ENCODE measurements around the gene RPA3. TPM values are rescaled to one million over a fixed set of nuclear protein-coding genes. Genes with fewer than 3 reads are reported as not detected.
A peak's percentile ranks its signal among the peaks of the same experiment; 100 is the strongest.

The RPA3 gene
- total RNA-seq, 1 experiment from 2014 or later = 87.5 TPM

- CTCF ChIA-PET = interaction anchor here (0.7 to 2.5 kb wide), 5 partner anchors 11 to 700 kb away, joined by 3 to 15 read pairs (median 6); no protein-coding TSS in a partner anchor
- intact Hi-C loops (cut with micrococcal nuclease) = loop anchor here (1.0 to 2.0 kb wide), 3 partner anchors 166 to 769 kb away; no protein-coding TSS in a partner anchor
- H3K4me2 ChIP-seq (ENCODE audit: low read length) = no peak overlapping the region
- no peak overlapping the region for H3K4me3 ChIP-seq (replicated peaks in 1 of 2; ENCODE audit: low read depth in 1 of 2, low read length in 2 of 2)
- no TSS peak for BruUV-seq (replicated peaks)
- peak; percentile 8 for DNase-seq (ENCODE audit: low read depth, low spot score)
- H3K4me1 ChIP-seq (ENCODE audit: control insufficient read depth in 1 of 2, insufficient read depth in 2 of 2, low read length in 2 of 2) = no peaks in the 10 kb centered on the region
- H2AFZ ChIP-seq (ENCODE audit: low read depth, low read length, poor library complexity, severe bottlenecking) = no peak overlapping the region
- H3K27me3 ChIP-seq (ENCODE audit: insufficient read depth, low read length) = no peaks in the 10 kb centered on the region
- ATAC-seq = no peak
- H3K9me3 ChIP-seq (ENCODE audit: control insufficient read depth in 1 of 2, insufficient read depth in 1 of 2, low read depth in 1 of 2, low read length in 2 of 2) = no peaks in the 10 kb centered on the region
- RAD21 ChIA-PET (ENCODE audit: low non-redundant PET in 1 of 2, low total read pairs in 2 of 2, uncharacterized antibody in 2 of 2, unreplicated experiment in 2 of 2) = no interaction called here
- POLR2A ChIA-PET = no interaction called here
- no peak overlapping the region for H3K27ac ChIP-seq (ENCODE audit: low read depth, low read length)
- peaks cover 3% of the 10 kb centered on the region for H4K20me1 ChIP-seq (ENCODE audit: insufficient read depth)
- TF ChIP-seq, protein P1, sequence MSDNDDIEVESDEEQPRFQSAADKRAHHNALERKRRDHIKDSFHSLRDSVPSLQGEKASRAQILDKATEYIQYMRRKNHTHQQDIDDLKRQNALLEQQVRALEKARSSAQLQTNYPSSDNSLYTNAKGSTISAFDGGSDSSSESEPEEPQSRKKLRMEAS (IDR thresholded peaks at IDR 0.05) = no peak
- peak; percentile 65 for TF ChIP-seq RAD21 (IDR thresholded peaks at IDR 0.05; ENCODE audit: low read depth)
- no peak for TF ChIP-seq POLR2A (IDR thresholded peaks at IDR 0.05; ENCODE audit: borderline replicate concordance, extremely low read depth, insufficient read depth, insufficient read length)
- peak in 2 of 3 experiments; percentile 38 to 53; a peak in 3 of 6 replicates for TF ChIP-seq CTCF (IDR thresholded peaks at IDR 0.05 in 2 of 3, conservative IDR thresholded peaks at IDR 0.05 in 1 of 3; ENCODE audit: borderline replicate concordance in 1 of 3, insufficient read depth in 1 of 3, low read depth in 2 of 3, low read length in 2 of 3)
- H3K9ac ChIP-seq (ENCODE audit: low read length) = no peak overlapping the region
- no peaks in the 10 kb centered on the region for H3K79me2 ChIP-seq (ENCODE audit: insufficient read depth, low read length)
- H3K36me3 ChIP-seq (ENCODE audit: control insufficient read depth in 1 of 2, insufficient read depth in 2 of 2, low read length in 2 of 2) = peaks cover 3 to 27% of the 10 kb centered on the region in 2 experiments; a peak in 2 of 4 replicates
- H3K9me2 ChIP-seq (ENCODE audit: insufficient read depth) = no peaks in the 10 kb centered on the region
Observed at GRCh38 chr7:7595451-7595850, 123.0 kb downstream of the RPA3 start.

Other genes with a start within 250 kb of the RPA3 start
- gene COL28A1, start 182.7 kb downstream of the RPA3 start, total RNA-seq (2021; ENCODE audit: unreplicated experiment) = 0.12 TPM
- gene MIOS, start 151.7 kb downstream of the RPA3 start, total RNA-seq (2021; ENCODE audit: unreplicated experiment) = 25.8 TPM
- 12.7 TPM for gene UMAD1, start 77.9 kb downstream of the RPA3 start, total RNA-seq (2021; ENCODE audit: unreplicated experiment)

All from HCT116 (cell line).